Fibroblast of lung (primary cell): Measurements from ENCODE around the gene UTP14A. TPM values are rescaled to one million over a fixed set of nuclear protein-coding genes. Genes with fewer than 3 reads are reported as not detected.

ENCODE experiments used
- DNase-seq, 2 donors: peaks; one replicate each; pipeline versions ENCODE4 v3.0.0 to v3.0.0-alpha.2; 2010; ENCODE audit warnings: low read depth in 2 of 2
- H2AFZ ChIP-seq: 2 replicates; pipeline ENCODE4 v1.5.1; 2012; ENCODE audit warnings: low read length, control low read depth, inconsistent platforms
- H3K27ac ChIP-seq: 2 replicates; pipeline ENCODE4 v1.5.1; 2011; ENCODE audit warnings: low read length, control low read depth; ENCODE audit not compliant: insufficient read depth
- H3K27me3 ChIP-seq: 2 replicates; pipeline ENCODE4 v1.5.1; 2011; ENCODE audit warnings: mild to moderate bottlenecking, low read length; ENCODE audit not compliant: control insufficient read depth, insufficient read depth
- H3K36me3 ChIP-seq: 2 replicates; pipeline ENCODE4 v1.5.1; 2011; ENCODE audit warnings: low read length; ENCODE audit not compliant: control insufficient read depth, insufficient read depth
- H3K4me1 ChIP-seq: 2 replicates; pipeline ENCODE4 v1.5.1; 2011; ENCODE audit warnings: low read length; ENCODE audit not compliant: control insufficient read depth, insufficient read depth; ENCODE audit errors: extremely low read depth
- H3K4me2 ChIP-seq: 2 replicates; pipeline ENCODE4 v1.5.1; 2011; ENCODE audit warnings: low read length, control low read depth; ENCODE audit not compliant: insufficient read depth; ENCODE audit errors: extremely low read depth
- H3K4me3 ChIP-seq, 4 experiments: fragments of 200-600 bp in 1 of 4; sonication (generic) in 1 of 4; replicated peaks in 1 of 4; 2 replicates each; pipeline ENCODE4 v1.5.1; 2011 to 2016; ENCODE audit warnings: low read length in 4 of 4, low read depth in 3 of 4, mild to moderate bottlenecking in 3 of 4, control low read depth in 2 of 4, inconsistent platforms in 1 of 4, mixed read lengths in 1 of 4; ENCODE audit not compliant: insufficient read depth in 1 of 4; ENCODE audit errors: control extremely low read depth in 1 of 4
- H3K79me2 ChIP-seq: 2 replicates; pipeline ENCODE4 v1.5.1; 2012; ENCODE audit warnings: mild to moderate bottlenecking, low read length, inconsistent platforms; ENCODE audit not compliant: control insufficient read depth, insufficient read depth
- H3K9ac ChIP-seq: 2 replicates; pipeline ENCODE4 v1.5.1; 2011; ENCODE audit warnings: mild to moderate bottlenecking, low read length, control low read depth; ENCODE audit not compliant: insufficient read depth
- H3K9me3 ChIP-seq: 2 replicates; pipeline ENCODE4 v1.5.1; 2012; ENCODE audit warnings: low read depth, low read length; ENCODE audit not compliant: control insufficient read depth, insufficient read depth
- H4K20me1 ChIP-seq: 2 replicates; pipeline ENCODE4 v1.5.1; 2011; ENCODE audit warnings: low read length; ENCODE audit not compliant: control insufficient read depth, insufficient read depth; ENCODE audit errors: extremely low read depth
- EZH2 ChIP-seq: IDR thresholded peaks from 2 replicates; pipeline ENCODE4 v1.5.1; 2012; ENCODE audit warnings: low read length, control low read depth, mild to moderate bottlenecking; ENCODE audit errors: missing control alignments
- polyA plus RNA-seq, 2 donors: library from polyadenylated mRNA; depleted of rRNA in 1 of 2; stranded (reverse) in 1 of 2; unstranded in 1 of 2; fragments of >200 nt; gene quantifications; 2 replicates each; pipeline ENCODE4 v1.2.1, GENCODE V29; 2011 to 2012; ENCODE audit warnings: missing spikeins in 1 of 2
- total RNA-seq: library from RNA; depleted of rRNA; stranded (reverse); fragments of >200 nt; gene quantifications from 2 replicates; pipeline ENCODE4 v1.2.1, GENCODE V29; 2014
- TF ChIP-seq, protein P1 (sequence below), 2 donors: IDR thresholded peaks in 1 of 2; conservative IDR thresholded peaks in 1 of 2; 1 replicate in 1 of 2; 2 replicates in 1 of 2; pipeline ENCODE4 v1.5.1; 2011 to 2012; ENCODE audit warnings: low read length in 2 of 2, control low read depth in 1 of 2, inconsistent platforms in 1 of 2, low read depth in 1 of 2, mild to moderate bottlenecking in 1 of 2

The UTP14A gene
- total and polyA plus RNA-seq, 2 donors (not counting 1 experiment from before 2014, with no cell fraction given) = 15.0 to 15.6 TPM

DNA sequence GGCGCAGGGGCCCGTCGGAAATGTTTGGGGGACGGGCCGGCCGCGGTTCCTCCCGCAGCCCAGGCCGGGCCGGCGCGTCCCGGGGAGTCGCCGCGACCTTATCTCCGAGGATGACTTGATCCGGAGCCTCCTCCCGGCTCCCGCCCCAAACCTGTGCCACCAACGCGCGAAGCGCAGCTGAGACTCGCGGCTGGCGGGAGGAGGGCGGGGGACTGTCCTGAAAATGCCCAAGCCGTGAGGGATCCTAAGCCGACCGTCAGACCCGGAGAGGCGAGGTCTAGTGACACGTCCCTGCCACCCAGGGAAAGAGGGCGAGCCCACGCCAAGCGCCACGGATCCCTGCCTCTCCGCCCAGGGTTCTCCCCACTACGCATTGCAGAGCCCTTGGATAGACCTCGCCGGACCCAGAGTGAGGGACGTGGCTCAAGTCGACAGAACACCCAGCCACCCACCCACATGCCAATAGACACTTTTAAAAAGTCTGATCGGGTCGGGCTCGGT, 26.9 kb downstream of the UTP14A start:
- no peak for TF ChIP-seq EZH2
- TF ChIP-seq, protein P1, sequence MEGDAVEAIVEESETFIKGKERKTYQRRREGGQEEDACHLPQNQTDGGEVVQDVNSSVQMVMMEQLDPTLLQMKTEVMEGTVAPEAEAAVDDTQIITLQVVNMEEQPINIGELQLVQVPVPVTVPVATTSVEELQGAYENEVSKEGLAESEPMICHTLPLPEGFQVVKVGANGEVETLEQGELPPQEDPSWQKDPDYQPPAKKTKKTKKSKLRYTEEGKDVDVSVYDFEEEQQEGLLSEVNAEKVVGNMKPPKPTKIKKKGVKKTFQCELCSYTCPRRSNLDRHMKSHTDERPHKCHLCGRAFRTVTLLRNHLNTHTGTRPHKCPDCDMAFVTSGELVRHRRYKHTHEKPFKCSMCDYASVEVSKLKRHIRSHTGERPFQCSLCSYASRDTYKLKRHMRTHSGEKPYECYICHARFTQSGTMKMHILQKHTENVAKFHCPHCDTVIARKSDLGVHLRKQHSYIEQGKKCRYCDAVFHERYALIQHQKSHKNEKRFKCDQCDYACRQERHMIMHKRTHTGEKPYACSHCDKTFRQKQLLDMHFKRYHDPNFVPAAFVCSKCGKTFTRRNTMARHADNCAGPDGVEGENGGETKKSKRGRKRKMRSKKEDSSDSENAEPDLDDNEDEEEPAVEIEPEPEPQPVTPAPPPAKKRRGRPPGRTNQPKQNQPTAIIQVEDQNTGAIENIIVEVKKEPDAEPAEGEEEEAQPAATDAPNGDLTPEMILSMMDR (conservative IDR thresholded peaks at IDR 0.05 in 1 of 2, IDR thresholded peaks at IDR 0.05 in 1 of 2; ENCODE audit: low read depth in 1 of 2, low read length in 2 of 2) = no peak
- Histone ChIP-seq H3K36me3 (no peaks in the 10 kb centered on the region), H3K4me3 (peak overlapping the region in 2 of 4 experiments; percentile 26 to 42), H2AFZ (no peak overlapping the region), H3K4me2 (peak overlapping the region; percentile 35), H3K27ac (no peak overlapping the region), H4K20me1 (no peaks in the 10 kb centered on the region), H3K79me2 (no peaks in the 10 kb centered on the region), H3K4me1 (no peaks in the 10 kb centered on the region), H3K27me3 (peaks cover 8% of the 10 kb centered on the region), H3K9me3 (no peaks in the 10 kb centered on the region), H3K9ac (no peak overlapping the region)
- no peak for DNase-seq

DNA sequence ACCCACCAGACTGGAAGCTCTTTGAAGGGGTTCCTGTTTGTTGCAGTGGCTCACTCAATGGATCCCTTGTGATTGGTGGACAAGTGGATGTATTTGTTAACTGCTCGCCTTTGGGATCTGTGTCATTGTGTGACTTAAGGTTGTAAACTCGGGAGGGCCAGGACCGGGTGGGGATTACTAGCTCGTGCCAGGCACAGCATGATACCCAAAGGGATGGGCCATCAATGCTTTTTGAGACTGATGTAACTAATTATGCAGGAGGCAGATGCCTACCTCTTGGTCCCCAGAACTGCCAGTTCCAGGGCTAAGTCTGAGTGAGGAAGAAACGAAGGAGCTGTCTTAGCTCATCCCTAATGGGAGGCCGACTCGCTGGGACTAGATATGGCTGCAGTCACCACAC, 27.7 kb downstream of the UTP14A start:
- H3K9ac ChIP-seq = no peak overlapping the region

DNA sequence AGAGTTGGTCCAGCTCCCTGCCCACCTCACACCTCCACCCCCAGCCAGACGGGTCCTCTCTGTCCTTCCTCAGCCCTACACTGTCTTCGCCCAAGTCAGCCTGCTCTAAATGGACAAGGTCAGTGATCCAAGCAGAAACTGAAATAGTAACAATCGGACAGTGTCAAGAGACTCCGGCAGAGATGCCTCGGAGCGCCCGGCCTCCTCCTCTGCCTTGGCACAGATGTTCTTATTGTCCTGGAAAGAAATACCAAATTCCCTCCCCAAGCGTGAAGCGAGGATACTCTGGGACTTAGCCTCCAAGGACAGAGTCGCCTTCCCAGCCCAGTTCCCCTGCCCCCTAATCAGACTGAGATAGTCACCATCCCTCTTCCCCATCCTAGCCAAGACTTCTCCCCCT, 28.5 kb downstream of the UTP14A start:
- Histone ChIP-seq H3K4me2 (no peak overlapping the region), H3K4me3 (no peak overlapping the region), H2AFZ (no peak overlapping the region), H3K9ac (no peak overlapping the region), H3K79me2 (no peaks in the 10 kb centered on the region), H3K4me1 (no peaks in the 10 kb centered on the region), H3K27me3 (peaks cover 11% of the 10 kb centered on the region), H3K27ac (no peak overlapping the region), H3K9me3 (no peaks in the 10 kb centered on the region), H4K20me1 (no peaks in the 10 kb centered on the region), H3K36me3 (no peaks in the 10 kb centered on the region)
- no peak for DNase-seq
- TF ChIP-seq, protein P1 (conservative IDR thresholded peaks at IDR 0.05 in 1 of 2, IDR thresholded peaks at IDR 0.05 in 1 of 2; ENCODE audit: low read depth in 1 of 2, low read length in 2 of 2) = no peak
- TF ChIP-seq EZH2 = no peak

More for the DNA sequence above, 27.7 kb downstream of the UTP14A start:
- H3K27me3 ChIP-seq = peaks cover 9% of the 10 kb centered on the region
- H3K79me2 ChIP-seq = no peaks in the 10 kb centered on the region
- no peaks in the 10 kb centered on the region for H3K9me3 ChIP-seq
- H3K4me3 ChIP-seq = no peak overlapping the region
- DNase-seq = no peak
- no peak overlapping the region for H3K4me2 ChIP-seq
- no peak overlapping the region for H2AFZ ChIP-seq
- H3K27ac ChIP-seq = no peak overlapping the region
- TF ChIP-seq EZH2 = no peak
- TF ChIP-seq, protein P1 (conservative IDR thresholded peaks at IDR 0.05 in 1 of 2, IDR thresholded peaks at IDR 0.05 in 1 of 2; ENCODE audit: low read depth in 1 of 2, low read length in 2 of 2) = no peak
- H3K36me3 ChIP-seq = no peaks in the 10 kb centered on the region
- no peaks in the 10 kb centered on the region for H4K20me1 ChIP-seq
- no peaks in the 10 kb centered on the region for H3K4me1 ChIP-seq
